Uterus (tissue), 2 donors: ENCODE data around the gene PDE3B.

Experiments used
- POLR2A ChIP-seq, 2 donors: fragments of 450-650 bp; IDR thresholded peaks; one replicate each; pipeline ENCODE4 v1.6.1; 2016; ENCODE audit warnings: antibody characterized with exemption in 2 of 2, mild to moderate bottlenecking in 1 of 2, moderate library complexity in 1 of 2
- TF ChIP-seq, protein P1 (sequence below), 4 experiments: fragments of 200-600 bp in 2 of 4; fragments of 450-650 bp in 2 of 4; sonication (generic) in 2 of 4; IDR thresholded peaks; one replicate each; pipeline ENCODE4 v1.5.1; 2016 to 2019; ENCODE audit warnings: antibody characterized with exemption in 4 of 4, mild to moderate bottlenecking in 2 of 4, moderate library complexity in 1 of 4

DNA sequence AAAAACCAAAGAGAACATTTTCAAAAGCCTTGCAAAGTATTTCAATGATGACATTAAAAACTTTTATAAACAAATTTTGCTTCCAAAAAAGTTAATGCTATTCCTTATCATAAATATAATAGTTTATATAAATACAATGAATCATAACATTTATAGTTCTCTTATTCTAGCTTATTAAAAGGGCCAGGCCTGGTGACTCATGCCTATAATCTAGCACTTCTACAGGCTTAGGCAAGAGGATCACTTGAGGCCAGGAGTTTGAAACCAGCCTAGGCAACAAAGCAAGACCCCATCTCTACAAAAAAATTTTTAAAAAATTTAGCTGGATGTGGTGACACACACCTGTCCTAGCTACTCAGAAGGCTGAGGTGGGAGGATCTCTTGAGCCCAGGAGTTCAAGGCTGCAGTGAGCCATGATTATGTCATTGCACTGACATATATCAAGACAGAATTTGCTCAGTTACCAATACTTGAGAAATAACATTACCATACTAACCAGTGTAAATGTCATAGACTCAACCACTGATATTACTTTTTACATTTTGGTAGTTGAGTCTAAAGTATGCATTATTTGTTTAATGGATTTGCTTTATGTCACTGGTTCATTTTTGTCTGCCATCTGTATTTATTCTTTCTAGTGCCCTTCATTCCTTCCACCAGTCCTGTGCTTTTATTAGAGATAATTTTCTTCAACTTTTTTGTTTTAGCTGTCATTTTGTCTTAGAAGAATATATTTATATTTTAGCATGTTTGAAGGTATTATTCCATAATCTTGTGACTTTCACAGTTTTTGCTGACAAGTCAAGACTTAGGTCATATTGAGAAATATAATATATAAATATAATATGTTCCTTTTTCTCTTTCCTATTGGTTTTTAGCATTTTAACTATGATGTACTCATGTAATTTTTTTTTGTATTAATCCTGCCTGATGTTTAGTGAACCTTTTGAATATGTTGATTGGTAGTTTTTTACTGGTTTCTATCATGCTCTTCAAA is 192.2 kb downstream of the PDE3B start:
- TF ChIP-seq, protein P1, sequence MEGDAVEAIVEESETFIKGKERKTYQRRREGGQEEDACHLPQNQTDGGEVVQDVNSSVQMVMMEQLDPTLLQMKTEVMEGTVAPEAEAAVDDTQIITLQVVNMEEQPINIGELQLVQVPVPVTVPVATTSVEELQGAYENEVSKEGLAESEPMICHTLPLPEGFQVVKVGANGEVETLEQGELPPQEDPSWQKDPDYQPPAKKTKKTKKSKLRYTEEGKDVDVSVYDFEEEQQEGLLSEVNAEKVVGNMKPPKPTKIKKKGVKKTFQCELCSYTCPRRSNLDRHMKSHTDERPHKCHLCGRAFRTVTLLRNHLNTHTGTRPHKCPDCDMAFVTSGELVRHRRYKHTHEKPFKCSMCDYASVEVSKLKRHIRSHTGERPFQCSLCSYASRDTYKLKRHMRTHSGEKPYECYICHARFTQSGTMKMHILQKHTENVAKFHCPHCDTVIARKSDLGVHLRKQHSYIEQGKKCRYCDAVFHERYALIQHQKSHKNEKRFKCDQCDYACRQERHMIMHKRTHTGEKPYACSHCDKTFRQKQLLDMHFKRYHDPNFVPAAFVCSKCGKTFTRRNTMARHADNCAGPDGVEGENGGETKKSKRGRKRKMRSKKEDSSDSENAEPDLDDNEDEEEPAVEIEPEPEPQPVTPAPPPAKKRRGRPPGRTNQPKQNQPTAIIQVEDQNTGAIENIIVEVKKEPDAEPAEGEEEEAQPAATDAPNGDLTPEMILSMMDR (IDR thresholded peaks at IDR 0.05), result no peak
- TF ChIP-seq POLR2A (IDR thresholded peaks at IDR 0.05), result no peak
